ENCODE results near the gene UCN.

Gene UCN

GRCh38 chr2:27323596-27324285 lies 15.5 kb upstream of the UCN start:
- Histone ChIP-seq H3K4me1 (ENCODE audit: insufficient read depth, low read length, severe bottlenecking) (peaks cover 21% of the 10 kb centered on the region), H3K27me3 (ENCODE audit: insufficient read depth, low read length) (no peaks in the 10 kb centered on the region), H3K4me3 (ENCODE audit: low read depth, low read length, poor library complexity, severe bottlenecking) (peak overlapping the region; percentile 97), H3F3A (ENCODE audit: insufficient read depth, low read length) (peaks cover 5% of the 10 kb centered on the region), H3K79me2 (ENCODE audit: insufficient read depth, low read length) (peaks cover 3% of the 10 kb centered on the region; the same call in 1 of the 2 replicates), H3K36me3 (ENCODE audit: insufficient read depth, low read length) (peaks cover 32% of the 10 kb centered on the region), H3K9ac (ENCODE audit: low read length) (peak overlapping the region; percentile 100), H3K9me3 (ENCODE audit: low read length) (no peaks in the 10 kb centered on the region), H2AFZ (ENCODE audit: low read length) (no peak overlapping the region), H3K9me2 (ENCODE audit: low read depth, low read length) (no peaks in the 10 kb centered on the region), H3K27ac (ENCODE audit: low read depth, low read length, poor library complexity, severe bottlenecking) (peak overlapping the region; percentile 74), H3K4me2 (ENCODE audit: low read length) (peak overlapping the region; percentile 99), H4K20me1 (ENCODE audit: insufficient read depth, low read length) (no peaks in the 10 kb centered on the region)
- TF ChIP-seq CTCF (IDR thresholded peaks at IDR 0.05; ENCODE audit: low read length), result no peak
- no peak for TF ChIP-seq EZH2 (IDR thresholded peaks at IDR 0.05; ENCODE audit: borderline replicate concordance, low read length)

GRCh38 chr2:27322766-27323595 lies 14.7 kb upstream of the UCN start, which contains the start of gene MPV17:
MPV17 (minus strand) TSS chr2:27323097; CDS start chr2:27322517, 580 bp downstream.
- Histone ChIP-seq H3K4me2 (ENCODE audit: low read length) (peak within 1 kb of the TSS; percentile 99), H3K9ac (ENCODE audit: low read length) (peak within 1 kb of the TSS; percentile 100), H4K20me1 (ENCODE audit: insufficient read depth, low read length) (no peaks in the 10 kb centered on the region), H3K4me3 (ENCODE audit: low read depth, low read length, poor library complexity, severe bottlenecking) (peak within 1 kb of the TSS; percentile 97), H3K4me1 (ENCODE audit: insufficient read depth, low read length, severe bottlenecking) (peaks cover 21% of the 10 kb centered on the region), H3K36me3 (ENCODE audit: insufficient read depth, low read length) (peaks cover 25% of the 10 kb centered on the region), H3K9me3 (ENCODE audit: low read length) (no peaks in the 10 kb centered on the region), H3F3A (ENCODE audit: insufficient read depth, low read length) (peaks cover 5% of the 10 kb centered on the region), H3K9me2 (ENCODE audit: low read depth, low read length) (no peaks in the 10 kb centered on the region), H2AFZ (ENCODE audit: low read length) (no peak within 1 kb of the TSS), H3K79me2 (ENCODE audit: insufficient read depth, low read length) (peaks cover 3% of the 10 kb centered on the region; the same call in 1 of the 2 replicates), H3K27me3 (ENCODE audit: insufficient read depth, low read length) (no peaks in the 10 kb centered on the region), H3K27ac (ENCODE audit: low read depth, low read length, poor library complexity, severe bottlenecking) (peak within 1 kb of the TSS; percentile 74)
- TF ChIP-seq CTCF (IDR thresholded peaks at IDR 0.05; ENCODE audit: low read length) (no peak), EZH2 (IDR thresholded peaks at IDR 0.05; ENCODE audit: borderline replicate concordance, low read length) (no peak)

GRCh38 chr2:27322301-27322765 lies 14.1 kb upstream of the UCN start:
- Histone ChIP-seq H2AFZ (ENCODE audit: low read length) (no peak overlapping the region), H3K79me2 (ENCODE audit: insufficient read depth, low read length) (peaks cover 3% of the 10 kb centered on the region; the same call in 1 of the 2 replicates), H3K9ac (ENCODE audit: low read length) (peak overlapping the region; percentile 100), H3K9me3 (ENCODE audit: low read length) (no peaks in the 10 kb centered on the region), H3K4me2 (ENCODE audit: low read length) (peak overlapping the region; percentile 99), H3F3A (ENCODE audit: insufficient read depth, low read length) (peaks cover 5% of the 10 kb centered on the region), H3K36me3 (ENCODE audit: insufficient read depth, low read length) (peaks cover 20% of the 10 kb centered on the region), H4K20me1 (ENCODE audit: insufficient read depth, low read length) (no peaks in the 10 kb centered on the region), H3K27ac (ENCODE audit: low read depth, low read length, poor library complexity, severe bottlenecking) (peak overlapping the region; percentile 74), H3K4me3 (ENCODE audit: low read depth, low read length, poor library complexity, severe bottlenecking) (peak overlapping the region; percentile 97), H3K9me2 (ENCODE audit: low read depth, low read length) (no peaks in the 10 kb centered on the region), H3K27me3 (ENCODE audit: insufficient read depth, low read length) (no peaks in the 10 kb centered on the region), H3K4me1 (ENCODE audit: insufficient read depth, low read length, severe bottlenecking) (peaks cover 21% of the 10 kb centered on the region)
- TF ChIP-seq CTCF (IDR thresholded peaks at IDR 0.05; ENCODE audit: low read length), result no peak
- no peak for TF ChIP-seq EZH2 (IDR thresholded peaks at IDR 0.05; ENCODE audit: borderline replicate concordance, low read length)
